ENCODE results near the gene CHURC1. TPM values are rescaled to one million over a fixed set of nuclear protein-coding genes. Genes with fewer than 3 reads are reported as not detected.

Gene CHURC1
- total RNA-seq, 1 donor from 2014 or later = 69.6 TPM

DNA sequence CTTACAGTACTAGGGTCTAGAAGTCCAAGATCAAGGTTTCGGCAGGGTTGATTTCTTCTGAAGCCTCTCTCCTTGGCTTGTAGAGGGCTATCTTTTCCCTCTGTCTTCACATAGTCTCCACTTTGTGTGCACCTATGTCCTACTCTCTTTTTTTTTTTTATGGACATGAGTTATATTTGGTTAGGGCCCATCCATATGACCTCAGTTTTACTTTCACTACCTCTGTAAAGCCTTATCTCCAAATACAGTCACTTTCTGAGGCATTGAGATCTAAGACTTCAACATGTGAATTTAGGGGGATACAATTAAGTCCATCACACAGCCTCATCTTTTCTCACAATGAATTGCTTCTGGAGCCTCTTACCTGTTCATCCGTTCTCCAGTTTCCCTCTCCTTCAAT lies 28.7 kb upstream of the CHURC1 start:
- intact Hi-C loops (cut with micrococcal nuclease) = no loop called here
- no peak overlapping the region for H3K4me3 Mint-ChIP-seq
- no peak for TF ChIP-seq CTCF (IDR thresholded peaks at IDR 0.05)
- H3K36me3 Mint-ChIP-seq (ENCODE audit: low read depth) = no peaks in the 10 kb centered on the region
- H3K9me3 Mint-ChIP-seq = no peaks in the 10 kb centered on the region
- POLR2A ChIA-PET = no interaction called here
- H3K27me3 Mint-ChIP-seq = peaks cover 48% of the 10 kb centered on the region
- no peak for ATAC-seq (ENCODE audit: low read depth)
- peaks cover 6% of the 10 kb centered on the region for H3K4me1 Mint-ChIP-seq
- no peak for DNase-seq
- H3K27ac Mint-ChIP-seq = no peak overlapping the region
- CTCF ChIA-PET = no interaction called here

DNA sequence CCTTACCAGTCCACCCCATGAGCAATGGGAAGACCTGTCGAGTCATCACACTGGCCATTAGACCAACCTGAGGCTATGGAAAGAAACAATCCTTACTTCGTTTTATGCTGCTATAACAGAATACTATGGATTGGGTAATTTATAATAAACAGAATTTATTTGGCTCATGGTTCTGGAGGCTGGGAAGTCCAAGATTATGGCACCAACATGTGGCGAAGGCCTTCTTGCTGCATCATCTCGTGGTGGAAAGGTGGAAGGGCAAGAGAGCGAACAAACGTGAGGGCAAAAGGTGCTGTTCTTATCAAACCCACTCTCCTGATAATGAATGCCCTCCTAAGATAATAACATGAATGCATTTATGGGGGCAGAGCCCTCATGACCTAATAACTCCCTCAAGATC lies 24.9 kb upstream of the CHURC1 start:
- CTCF ChIA-PET = interaction anchor here (0.8 to 5.6 kb wide), 2 partner anchors 11 to 67 kb away, joined by 3 to 118 read pairs; no protein-coding TSS in a partner anchor
- no peak overlapping the region for H3K4me3 Mint-ChIP-seq
- ATAC-seq (ENCODE audit: low read depth) (no peak), DNase-seq (no peak)
- no peaks in the 10 kb centered on the region for H3K9me3 Mint-ChIP-seq
- POLR2A ChIA-PET = interaction anchor here (0.7 kb wide), 1 partner anchor 29 kb away, joined by 5 read pairs; no protein-coding TSS in a partner anchor
- no peak for TF ChIP-seq CTCF (IDR thresholded peaks at IDR 0.05)
- H3K36me3 Mint-ChIP-seq (ENCODE audit: low read depth) = no peaks in the 10 kb centered on the region
- H3K27ac Mint-ChIP-seq = no peak overlapping the region
- no peaks in the 10 kb centered on the region for H3K4me1 Mint-ChIP-seq
- H3K27me3 Mint-ChIP-seq = peaks cover 35% of the 10 kb centered on the region
- intact Hi-C loops (cut with micrococcal nuclease) = no loop called here

DNA sequence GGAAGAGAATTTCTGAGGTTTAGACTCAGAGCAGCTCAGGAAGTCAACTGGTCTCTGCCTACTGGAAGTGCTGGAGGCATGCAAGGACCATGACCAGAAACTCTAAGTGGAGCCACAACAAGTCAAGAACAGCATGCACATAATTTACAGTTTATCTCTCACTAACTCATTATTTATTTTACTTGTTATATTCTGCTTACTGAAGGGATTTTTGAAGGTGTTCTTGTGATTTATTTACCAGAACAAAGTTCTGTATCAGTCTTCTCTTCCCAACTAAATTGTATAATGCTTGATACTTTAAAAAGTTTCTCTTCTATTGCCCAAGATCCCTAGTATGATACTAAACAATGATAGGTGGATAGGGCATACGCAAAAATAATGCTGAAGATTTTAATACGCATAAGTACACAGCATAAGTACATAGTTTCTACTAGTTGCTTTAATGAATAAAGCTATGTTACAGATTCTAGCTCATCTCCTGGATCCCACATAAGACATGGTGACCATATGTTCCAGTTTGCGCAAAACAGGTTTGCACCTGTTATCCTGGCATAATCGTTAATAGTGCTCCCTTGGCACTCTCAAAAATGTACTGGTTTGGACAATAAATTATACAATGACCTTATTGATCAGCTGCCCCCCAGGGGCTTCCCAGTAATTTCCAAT lies 22.9 kb upstream of the CHURC1 start:
- intact Hi-C loops (cut with micrococcal nuclease) = loop anchor here (2.0 to 5.0 kb wide), 4 partner anchors 69 to 549 kb away; no protein-coding TSS in a partner anchor
- Mint-ChIP-seq H3K27ac (no peak overlapping the region), H3K36me3 (ENCODE audit: low read depth) (no peaks in the 10 kb centered on the region), H3K4me1 (no peaks in the 10 kb centered on the region), H3K27me3 (peaks cover 23% of the 10 kb centered on the region), H3K9me3 (no peaks in the 10 kb centered on the region), H3K4me3 (no peak overlapping the region)
- TF ChIP-seq CTCF (IDR thresholded peaks at IDR 0.05) = no peak
- ChIA-PET CTCF (interaction anchor here (0.7 to 5.6 kb wide), 20 partner anchors 9 to 223 kb away, joined by 3 to 118 read pairs (median 4); partner anchors contain the start of gene SPTB), POLR2A (no interaction called here)
- DNase-seq = no peak
- no peak for ATAC-seq (ENCODE audit: low read depth)

- Mint-ChIP-seq H3K27me3 (peaks cover 22% of the 10 kb centered on the region), H3K4me3 (no peak overlapping the region), H3K36me3 (ENCODE audit: low read depth) (no peaks in the 10 kb centered on the region), H3K4me1 (no peaks in the 10 kb centered on the region), H3K27ac (no peak overlapping the region), H3K9me3 (no peaks in the 10 kb centered on the region)
- intact Hi-C loops (cut with micrococcal nuclease) = loop anchor here (2.0 to 5.0 kb wide), 5 partner anchors 69 to 550 kb away; no protein-coding TSS in a partner anchor
- ATAC-seq (ENCODE audit: low read depth) (peak; percentile 71), DNase-seq (no peak)
- ChIA-PET POLR2A (no interaction called here), CTCF (interaction anchor here (0.7 to 5.6 kb wide), 20 partner anchors 9 to 223 kb away, joined by 3 to 118 read pairs (median 4); partner anchors contain the start of gene SPTB)
- TF ChIP-seq CTCF (IDR thresholded peaks at IDR 0.05) = no peak
Measured at GRCh38 chr14:64891839-64892375, 22.3 kb upstream of the CHURC1 start.

DNA sequence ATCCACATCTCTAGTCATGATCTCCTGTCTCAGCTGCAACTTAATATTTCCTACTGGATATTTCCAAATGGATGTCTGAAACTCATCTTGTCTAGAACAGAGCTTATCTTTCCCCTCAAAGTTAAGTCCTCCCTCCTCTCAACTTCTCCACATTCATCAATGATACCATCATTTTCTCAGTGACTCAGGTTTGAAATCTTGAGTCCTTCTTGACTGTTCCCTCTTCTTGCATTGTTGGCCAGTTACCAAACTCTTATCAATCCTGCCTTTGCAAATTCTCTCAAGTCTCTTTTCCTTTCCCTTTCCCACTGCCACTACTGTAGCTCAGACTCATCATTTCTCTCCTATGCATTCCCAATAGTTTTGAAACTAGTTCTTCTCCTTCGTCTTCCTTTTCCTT lies 14.3 kb upstream of the CHURC1 start:
- Mint-ChIP-seq H3K27me3 (peaks cover 26% of the 10 kb centered on the region), H3K4me3 (no peak overlapping the region), H3K27ac (no peak overlapping the region), H3K4me1 (no peaks in the 10 kb centered on the region), H3K9me3 (no peaks in the 10 kb centered on the region), H3K36me3 (ENCODE audit: low read depth) (no peaks in the 10 kb centered on the region)
- DNase-seq = no peak
- no peak for TF ChIP-seq CTCF (IDR thresholded peaks at IDR 0.05)
- CTCF ChIA-PET = interaction anchor here (1.2 kb wide), 1 partner anchor 8 kb away, joined by 3 read pairs; no protein-coding TSS in a partner anchor
- POLR2A ChIA-PET = interaction anchor here (0.5 kb wide), 1 partner anchor 236 kb away, joined by 3 read pairs; no protein-coding TSS in a partner anchor
- intact Hi-C loops (cut with micrococcal nuclease) = no loop called here
- no peak for ATAC-seq (ENCODE audit: low read depth)
